Measurements from ENCODE around the gene SLC38A8.

- TF ChIP-seq POLR2A (IDR thresholded peaks at IDR 0.05) (no peak), CTCF (IDR thresholded peaks at IDR 0.05) (no peak)
Measured at GRCh38 chr16:84018710-84019109, 23.9 kb downstream of the SLC38A8 start.
